OCI-LY3 (cell line): ENCODE measurements around the gene CACNA1I.

Source experiments
- H2AFZ ChIP-seq: fragments of 200-600, 300-600 bp; shearing (Covaris generic); 2 replicates; pipeline ENCODE4 v1.6.0; 2014; ENCODE audit warnings: antibody characterized with exemption, low read depth, low read length
- H3K27ac ChIP-seq: fragments of 200-600, 300-600 bp; sonication (generic); 2 replicates; pipeline ENCODE4 v1.5.1; 2014; ENCODE audit warnings: mild to moderate bottlenecking, low read length, moderate library complexity, mixed read lengths
- H3K27me3 ChIP-seq: fragments of 200-600, 300-600 bp; sonication (generic); 2 replicates; pipeline ENCODE4 v1.6.1; 2014; ENCODE audit warnings: low read depth, low read length, mixed read lengths
- H3K36me3 ChIP-seq: fragments of 200-600, 300-600 bp; sonication (generic); replicated peaks from 2 replicates; pipeline ENCODE3; 2014; ENCODE audit warnings: low read depth, low read length, mixed read lengths
- H3K4me1 ChIP-seq: fragments of 300-600, 200-600 bp; sonication (generic); 2 replicates; pipeline ENCODE4 v1.6.1; 2014; ENCODE audit warnings: low read length, mixed read lengths
- H3K4me2 ChIP-seq: fragments of 200-600, 300-600 bp; sonication (generic); 2 replicates; pipeline ENCODE4 v1.6.1; 2014; ENCODE audit warnings: low read length, mixed read lengths
- H3K4me3 ChIP-seq: fragments of 300-600, 200-600 bp; sonication (generic); 2 replicates; pipeline ENCODE4 v1.5.1; 2014; ENCODE audit warnings: antibody characterized with exemption, mild to moderate bottlenecking, low read length, moderate library complexity
- H3K79me2 ChIP-seq: fragments of 300-600, 200-600 bp; shearing (Covaris generic); 2 replicates; pipeline ENCODE4 v1.6.1; 2014; ENCODE audit warnings: mild to moderate bottlenecking, low read length, mixed read lengths
- H3K9ac ChIP-seq: fragments of 300-600, 200-600 bp; shearing (Covaris generic); 2 replicates; pipeline ENCODE4 v1.6.0; 2014; ENCODE audit warnings: mild to moderate bottlenecking, low read length, moderate library complexity
- H3K9me3 ChIP-seq: fragments of 200-600, 300-600 bp; shearing (Covaris generic); 2 replicates; pipeline ENCODE4 v1.6.1; 2014; ENCODE audit warnings: low read length, mixed read lengths; ENCODE audit not compliant: insufficient read depth
- H4K20me1 ChIP-seq: fragments of 200-600, 300-600 bp; sonication (generic); 2 replicates; pipeline ENCODE4 v1.6.1; 2016; ENCODE audit warnings: low read length, mixed read lengths; ENCODE audit not compliant: insufficient read depth
- CTCF ChIP-seq: fragments of 200-600, 300-600 bp; sonication (generic); IDR thresholded peaks from 2 replicates; pipeline ENCODE4 v1.5.1; 2014; ENCODE audit warnings: antibody characterized with exemption, low read length, low read depth
- EZH2phosphoT487 ChIP-seq: fragments of 200-600 bp; shearing (Covaris generic); IDR thresholded peaks from 2 replicates; pipeline ENCODE4 v1.6.1; 2018; ENCODE audit warnings: antibody characterized with exemption, mixed run types, low read depth

CACNA1I gene

GRCh38 chr22:39679652-39680051 is 109.1 kb downstream of the CACNA1I start:
- Histone ChIP-seq H3K27me3 (peaks cover 13% of the 10 kb centered on the region), H3K9ac (no peak overlapping the region), H4K20me1 (no peaks in the 10 kb centered on the region), H3K4me3 (no peak overlapping the region), H3K27ac (no peak overlapping the region), H3K79me2 (no peaks in the 10 kb centered on the region), H3K9me3 (no peaks in the 10 kb centered on the region), H3K4me1 (no peaks in the 10 kb centered on the region), H3K36me3 (no peaks in the 10 kb centered on the region), H3K4me2 (no peak overlapping the region), H2AFZ (no peak overlapping the region)
- TF ChIP-seq EZH2phosphoT487 (no peak), CTCF (no peak)

GRCh38 chr22:39680486-39680885 is 109.9 kb downstream of the CACNA1I start:
- H3K36me3 ChIP-seq: no peaks in the 10 kb centered on the region
- no peak overlapping the region for H2AFZ ChIP-seq
- H3K9me3 ChIP-seq: no peaks in the 10 kb centered on the region
- no peaks in the 10 kb centered on the region for H3K79me2 ChIP-seq
- H3K4me1 ChIP-seq: no peaks in the 10 kb centered on the region
- H3K9ac ChIP-seq: no peak overlapping the region
- H3K27ac ChIP-seq: no peak overlapping the region
- H4K20me1 ChIP-seq: no peaks in the 10 kb centered on the region
- no peak overlapping the region for H3K4me2 ChIP-seq
- no peak overlapping the region for H3K4me3 ChIP-seq
- TF ChIP-seq CTCF (no peak), EZH2phosphoT487 (no peak)
- H3K27me3 ChIP-seq: peaks cover 9% of the 10 kb centered on the region

GRCh38 chr22:39681038-39681861 is 110.7 kb downstream of the CACNA1I start:
- Histone ChIP-seq H3K4me3 (no peak overlapping the region), H3K9me3 (no peaks in the 10 kb centered on the region), H3K4me2 (no peak overlapping the region), H2AFZ (no peak overlapping the region), H3K9ac (no peak overlapping the region), H4K20me1 (no peaks in the 10 kb centered on the region), H3K36me3 (no peaks in the 10 kb centered on the region), H3K79me2 (no peaks in the 10 kb centered on the region), H3K27me3 (peaks cover 6% of the 10 kb centered on the region; the same call in 1 of the 2 replicates), H3K27ac (no peak overlapping the region), H3K4me1 (no peaks in the 10 kb centered on the region)
- TF ChIP-seq CTCF: no peak
- TF ChIP-seq EZH2phosphoT487: no peak

GRCh38 chr22:39682994-39683393 is 112.4 kb downstream of the CACNA1I start:
- no peaks in the 10 kb centered on the region for H3K4me1 ChIP-seq
- no peaks in the 10 kb centered on the region for H3K79me2 ChIP-seq
- no peak overlapping the region for H3K9ac ChIP-seq
- no peak overlapping the region for H3K27ac ChIP-seq
- H3K36me3 ChIP-seq: no peaks in the 10 kb centered on the region
- H3K27me3 ChIP-seq: no peaks in the 10 kb centered on the region
- no peaks in the 10 kb centered on the region for H4K20me1 ChIP-seq
- H3K4me2 ChIP-seq: no peak overlapping the region
- no peak for TF ChIP-seq EZH2phosphoT487
- no peak for TF ChIP-seq CTCF
- no peaks in the 10 kb centered on the region for H3K9me3 ChIP-seq
- no peak overlapping the region for H3K4me3 ChIP-seq
- H2AFZ ChIP-seq: no peak overlapping the region
